Hepatocyte (in vitro differentiated cells): ENCODE results near the gene HELZ2. TPM values are rescaled to one million over a fixed set of nuclear protein-coding genes. Genes with fewer than 3 reads are reported as not detected.

Experiments
- DNase-seq: peaks from one replicate; pipeline ENCODE4 v3.0.0-alpha.2; 2016; ENCODE audit warnings: low spot score
- H2AFZ ChIP-seq: fragments of 200-600 bp; sonication (generic); 2 replicates; pipeline ENCODE4 v1.6.0; 2016; ENCODE audit warnings: antibody characterized with exemption, mild to moderate bottlenecking
- H3K27ac ChIP-seq: fragments of 200-600 bp; sonication (generic); 2 replicates; pipeline ENCODE4 v1.5.1; 2016; ENCODE audit warnings: mild to moderate bottlenecking
- H3K27me3 ChIP-seq: fragments of 200-600 bp; sonication (generic); 2 replicates; pipeline ENCODE4 v1.6.1; 2016
- H3K36me3 ChIP-seq: fragments of 200-600 bp; sonication (generic); replicated peaks from 2 replicates; pipeline ENCODE4 v1.5.1; 2016; ENCODE audit warnings: low read depth; ENCODE audit not compliant: insufficient read depth
- H3K4me1 ChIP-seq: fragments of 200-600 bp; sonication (generic); 2 replicates; pipeline ENCODE4 v1.5.1; 2016; ENCODE audit warnings: mild to moderate bottlenecking, moderate library complexity; ENCODE audit not compliant: insufficient read depth
- H3K4me2 ChIP-seq: fragments of 200-600 bp; sonication (generic); 2 replicates; pipeline ENCODE4 v1.6.0; 2016
- H3K4me3 ChIP-seq: fragments of 200-600 bp; sonication (generic); 2 replicates; pipeline ENCODE4 v1.5.1; 2016; ENCODE audit warnings: mild to moderate bottlenecking
- H3K79me2 ChIP-seq: fragments of 200-600 bp; sonication (generic); 2 replicates; pipeline ENCODE4 v1.6.0; 2017; ENCODE audit warnings: mild to moderate bottlenecking
- H3K9me2 ChIP-seq: fragments of 200-600 bp; sonication (generic); replicated peaks from 2 replicates; pipeline ENCODE4 v1.6.0; 2017; ENCODE audit warnings: mild to moderate bottlenecking; ENCODE audit not compliant: insufficient read depth
- H3K9me3 ChIP-seq: fragments of 200-600 bp; sonication (generic); 2 replicates; pipeline ENCODE4 v1.5.1; 2016; ENCODE audit warnings: low read depth, mild to moderate bottlenecking
- H4K20me1 ChIP-seq: fragments of 200-600 bp; sonication (generic); 2 replicates; pipeline ENCODE4 v1.6.0; 2016; ENCODE audit warnings: mild to moderate bottlenecking; ENCODE audit not compliant: insufficient read depth, poor library complexity, severe bottlenecking
- CTCF ChIP-seq: fragments of 200-600 bp; sonication (generic); IDR thresholded peaks from 2 replicates; pipeline ENCODE4 v1.5.1; 2016; ENCODE audit warnings: antibody characterized with exemption, mild to moderate bottlenecking; ENCODE audit not compliant: poor library complexity
- EZH2 ChIP-seq: fragments of 200-600 bp; sonication (generic); IDR thresholded peaks from 2 replicates; pipeline ENCODE4 v1.6.1; 2016; ENCODE audit warnings: antibody characterized with exemption, mild to moderate bottlenecking, borderline replicate concordance
- EZH2phosphoT487 ChIP-seq: fragments of 200-600 bp; sonication (generic); IDR thresholded peaks from one replicate; pipeline ENCODE4 v1.6.1; 2018; ENCODE audit warnings: antibody characterized with exemption, mild to moderate bottlenecking, low read depth, moderate library complexity; ENCODE audit not compliant: unreplicated experiment, severe bottlenecking
- WGBS: methylation state at CpG from one replicate; pipeline ENCODE4 v1.1.6; 2016; ENCODE audit warnings: low lambda C conversion rate; ENCODE audit errors: missing lambda C conversion rate; 5-methylcytosine and 5-hydroxymethylcytosine counted together
- polyA plus RNA-seq: library from polyadenylated mRNA; unstranded; fragments of >200 nt; fragmentation: Nextera tagmentation; extraction: Ambion mirVana; gene quantifications from 2 replicates; pipeline ENCODE4 v1.2.1, GENCODE V29; 2016
- total RNA-seq: library from RNA; depleted of rRNA; stranded (reverse); fragments of >200 nt; gene quantifications from 2 replicates; pipeline ENCODE4 v1.2.3, GENCODE V29; 2014

HELZ2 gene
- total and polyA plus RNA-seq, 2 experiments from 2014 or later = 4.6 to 17.0 TPM

GRCh38 chr20:63563225-63563935, 10.7 kb downstream of the HELZ2 start:
- Histone ChIP-seq H3K4me1 (no peaks in the 10 kb centered on the region), H3K9me2 (no peaks in the 10 kb centered on the region), H3K9me3 (no peaks in the 10 kb centered on the region), H3K4me3 (no peak overlapping the region), H3K79me2 (no peaks in the 10 kb centered on the region), H3K36me3 (no peaks in the 10 kb centered on the region), H2AFZ (no peak overlapping the region), H3K27me3 (no peaks in the 10 kb centered on the region), H4K20me1 (no peaks in the 10 kb centered on the region), H3K27ac (no peak overlapping the region), H3K4me2 (no peak overlapping the region)
- no peak for TF ChIP-seq EZH2phosphoT487
- no peak for DNase-seq
- 97% methylated on average over 53 of the region's 55 CpGs for WGBS

- 97% methylated on average over 53 of the region's 54 CpGs for WGBS
- no peak for TF ChIP-seq CTCF
- TF ChIP-seq EZH2phosphoT487 = no peak
- TF ChIP-seq EZH2 = no peak
These were observed 11.4 kb downstream of the HELZ2 start for GRCh38 chr20:63562461-63563224.

GRCh38 chr20:63561624-63562396, 12.2 kb downstream of the HELZ2 start:
- no peaks in the 10 kb centered on the region for H3K27me3 ChIP-seq
- no peak overlapping the region for H3K4me2 ChIP-seq
- DNase-seq = no peak
- no peaks in the 10 kb centered on the region for H3K9me3 ChIP-seq
- no peaks in the 10 kb centered on the region for H3K9me2 ChIP-seq
- H3K79me2 ChIP-seq = no peaks in the 10 kb centered on the region
- no peaks in the 10 kb centered on the region for H3K36me3 ChIP-seq
- no peak overlapping the region for H3K4me3 ChIP-seq
- TF ChIP-seq CTCF (no peak), EZH2phosphoT487 (no peak), EZH2 (no peak)
- WGBS = 96% methylated on average over 28 of the region's 36 CpGs
- H3K4me1 ChIP-seq = no peaks in the 10 kb centered on the region
- no peaks in the 10 kb centered on the region for H4K20me1 ChIP-seq
- H2AFZ ChIP-seq = no peak overlapping the region
- H3K27ac ChIP-seq = no peak overlapping the region

More at GRCh38 chr20:63562461-63563224, 11.4 kb downstream of the HELZ2 start:
- no peak overlapping the region for H3K4me2 ChIP-seq
- no peaks in the 10 kb centered on the region for H3K9me2 ChIP-seq
- no peak overlapping the region for H3K27ac ChIP-seq
- no peak overlapping the region for H3K4me3 ChIP-seq
- no peaks in the 10 kb centered on the region for H3K79me2 ChIP-seq
- H3K36me3 ChIP-seq = no peaks in the 10 kb centered on the region
- no peaks in the 10 kb centered on the region for H3K27me3 ChIP-seq
- no peaks in the 10 kb centered on the region for H3K4me1 ChIP-seq
- H3K9me3 ChIP-seq = no peaks in the 10 kb centered on the region
- DNase-seq = no peak
- no peak overlapping the region for H2AFZ ChIP-seq
- H4K20me1 ChIP-seq = no peaks in the 10 kb centered on the region
